Neutrophil (primary cell): ENCODE data around the gene PABPC1L.

Experiments
- H3K27ac ChIP-seq: fragments of 200-600 bp; sonication (generic); 2 replicates; pipeline ENCODE4 v1.5.1; 2016; ENCODE audit warnings: mild to moderate bottlenecking, moderate library complexity
- H3K27me3 ChIP-seq: fragments of 200-600 bp; sonication (generic); 2 replicates; pipeline ENCODE4 v1.6.0; 2016; ENCODE audit warnings: mild to moderate bottlenecking
- H3K36me3 ChIP-seq: fragments of 200-600 bp; sonication (generic); 2 replicates; pipeline ENCODE4 v1.5.1; 2017
- H3K4me1 ChIP-seq, 2 experiments: fragments of 200-600 bp in 1 of 2; sonication (generic) in 1 of 2; 1 replicate in 1 of 2; 2 replicates in 1 of 2; pipeline versions ENCODE4 v1.5.1 to v1.6.1; 2013 to 2016; ENCODE audit warnings: low read depth in 1 of 2, low read length in 1 of 2, mild to moderate bottlenecking in 1 of 2, moderate library complexity in 1 of 2; ENCODE audit not compliant: control insufficient read depth in 1 of 2, insufficient read depth in 1 of 2
- H3K4me3 ChIP-seq, 2 experiments: fragments of 200-600 bp in 1 of 2; sonication (generic) in 1 of 2; 1 replicate in 1 of 2; 2 replicates in 1 of 2; pipeline ENCODE4 v1.5.1; 2013 to 2016; ENCODE audit warnings: low read depth in 1 of 2, low read length in 1 of 2, mild to moderate bottlenecking in 1 of 2, moderate library complexity in 1 of 2
- H3K9me3 ChIP-seq: fragments of 200-600 bp; sonication (generic); 2 replicates; pipeline ENCODE4 v1.5.1; 2016
- TF ChIP-seq, protein P1 (sequence below): fragments of 200-600 bp; sonication (generic); IDR thresholded peaks from 2 replicates; pipeline ENCODE4 v1.5.1; 2016; ENCODE audit warnings: antibody characterized with exemption

Gene PABPC1L

DNA sequence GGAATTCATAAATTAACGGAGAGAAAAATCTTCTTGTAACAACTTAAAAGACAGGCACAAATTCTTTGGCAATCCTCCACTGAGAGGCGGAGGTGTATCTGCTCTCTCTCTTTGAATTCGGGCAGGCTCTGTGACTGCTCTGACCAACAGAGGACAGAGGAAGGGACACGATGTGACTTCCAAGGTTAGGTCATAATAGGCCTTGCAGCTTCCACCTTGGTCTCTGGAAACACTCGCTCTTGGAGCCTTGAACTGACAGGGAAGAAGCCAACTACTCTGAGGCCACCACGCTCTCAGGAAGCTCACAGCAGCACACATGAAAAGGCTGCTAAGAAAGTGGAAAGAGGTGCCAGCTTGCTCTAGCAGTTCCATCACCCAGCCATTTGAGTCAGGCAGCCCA lies 35.4 kb downstream of the PABPC1L start:
- Histone ChIP-seq H3K4me1 (peaks cover 7 to 10% of the 10 kb centered on the region in 2 experiments), H3K9me3 (no peaks in the 10 kb centered on the region), H3K36me3 (peaks cover 57% of the 10 kb centered on the region), H3K4me3 (no peak overlapping the region), H3K27me3 (no peaks in the 10 kb centered on the region), H3K27ac (no peak overlapping the region)
- TF ChIP-seq, protein P1, sequence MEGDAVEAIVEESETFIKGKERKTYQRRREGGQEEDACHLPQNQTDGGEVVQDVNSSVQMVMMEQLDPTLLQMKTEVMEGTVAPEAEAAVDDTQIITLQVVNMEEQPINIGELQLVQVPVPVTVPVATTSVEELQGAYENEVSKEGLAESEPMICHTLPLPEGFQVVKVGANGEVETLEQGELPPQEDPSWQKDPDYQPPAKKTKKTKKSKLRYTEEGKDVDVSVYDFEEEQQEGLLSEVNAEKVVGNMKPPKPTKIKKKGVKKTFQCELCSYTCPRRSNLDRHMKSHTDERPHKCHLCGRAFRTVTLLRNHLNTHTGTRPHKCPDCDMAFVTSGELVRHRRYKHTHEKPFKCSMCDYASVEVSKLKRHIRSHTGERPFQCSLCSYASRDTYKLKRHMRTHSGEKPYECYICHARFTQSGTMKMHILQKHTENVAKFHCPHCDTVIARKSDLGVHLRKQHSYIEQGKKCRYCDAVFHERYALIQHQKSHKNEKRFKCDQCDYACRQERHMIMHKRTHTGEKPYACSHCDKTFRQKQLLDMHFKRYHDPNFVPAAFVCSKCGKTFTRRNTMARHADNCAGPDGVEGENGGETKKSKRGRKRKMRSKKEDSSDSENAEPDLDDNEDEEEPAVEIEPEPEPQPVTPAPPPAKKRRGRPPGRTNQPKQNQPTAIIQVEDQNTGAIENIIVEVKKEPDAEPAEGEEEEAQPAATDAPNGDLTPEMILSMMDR, result no peak

DNA sequence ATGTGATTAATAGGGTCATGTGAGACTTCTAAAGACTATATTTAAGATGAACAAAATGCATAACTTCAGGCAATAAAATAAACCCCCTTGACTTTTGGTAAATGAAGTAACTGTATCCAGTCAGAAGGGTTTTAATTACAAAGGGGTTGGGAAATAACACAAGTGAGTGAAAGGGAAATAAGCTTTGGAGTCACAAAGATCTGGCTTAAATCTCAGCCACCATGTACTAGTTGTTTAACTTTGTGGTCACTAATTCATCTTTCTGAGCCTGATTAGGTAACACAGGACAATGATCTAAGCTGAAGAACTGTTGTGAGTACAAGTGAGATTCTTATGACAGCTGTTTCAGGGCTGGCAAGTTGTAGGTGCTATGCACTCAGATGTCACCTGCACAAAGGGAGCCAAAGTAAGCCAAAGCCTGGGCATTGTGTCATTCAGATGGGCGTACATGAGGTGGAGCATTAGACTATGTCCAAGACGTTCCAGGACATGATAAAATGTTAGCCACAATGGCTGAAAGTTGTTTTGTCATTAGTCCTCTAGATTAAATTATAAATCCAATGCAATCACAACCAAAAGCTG lies 36.5 kb downstream of the PABPC1L start:
- Histone ChIP-seq H3K36me3 (peaks cover 57% of the 10 kb centered on the region), H3K27ac (no peak overlapping the region), H3K4me3 (no peak overlapping the region), H3K9me3 (no peaks in the 10 kb centered on the region), H3K27me3 (no peaks in the 10 kb centered on the region), H3K4me1 (peaks cover 7 to 10% of the 10 kb centered on the region in 2 experiments)
- TF ChIP-seq, protein P1, result no peak

DNA sequence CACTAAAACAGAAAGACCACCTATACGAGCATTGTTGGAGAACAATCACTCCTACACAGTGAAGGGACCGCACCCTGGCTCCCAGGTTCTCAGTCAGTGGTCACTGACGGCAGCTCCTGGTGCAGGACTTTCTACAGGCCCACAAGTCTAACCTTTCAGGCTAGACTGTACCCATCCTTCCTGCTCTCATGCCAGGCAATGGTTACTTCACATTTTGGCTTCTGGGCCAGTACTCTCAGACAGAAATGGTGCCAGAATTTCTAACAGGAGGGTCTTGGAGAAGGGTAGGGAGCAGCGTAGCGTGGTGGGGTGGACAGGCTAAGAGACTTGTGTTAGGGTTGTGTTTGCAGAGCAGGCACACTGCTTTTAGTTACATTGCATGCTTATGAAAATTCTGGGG lies 38.2 kb downstream of the PABPC1L start:
- no peaks in the 10 kb centered on the region for H3K27me3 ChIP-seq
- H3K27ac ChIP-seq, result peak overlapping the region; percentile 67
- no peak overlapping the region for H3K4me3 ChIP-seq
- H3K9me3 ChIP-seq, result no peaks in the 10 kb centered on the region
- H3K36me3 ChIP-seq, result peaks cover 45% of the 10 kb centered on the region
- peaks cover 15 to 19% of the 10 kb centered on the region in 2 experiments for H3K4me1 ChIP-seq
- TF ChIP-seq, protein P1, result no peak

DNA sequence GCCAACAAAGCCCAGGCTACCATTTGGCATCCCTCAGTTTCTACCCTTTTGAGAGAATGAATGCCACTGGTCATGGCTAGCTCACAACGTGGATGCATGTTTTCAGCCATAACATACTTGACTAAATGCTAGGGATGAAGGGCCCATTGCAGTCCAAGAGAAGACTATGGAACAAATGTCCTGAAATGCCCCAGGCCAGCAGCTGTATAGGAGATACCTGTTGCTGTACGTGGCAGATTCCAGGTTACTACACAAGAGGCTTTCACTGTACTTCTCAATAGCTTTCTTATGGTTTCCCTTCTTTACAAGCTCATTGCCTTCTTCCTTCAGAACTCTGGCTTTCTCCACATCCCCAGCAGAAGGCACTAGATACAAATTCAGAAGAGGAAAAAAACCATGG lies 38.7 kb downstream of the PABPC1L start:
- no peak overlapping the region for H3K27ac ChIP-seq
- peaks cover 18 to 21% of the 10 kb centered on the region in 2 experiments for H3K4me1 ChIP-seq
- TF ChIP-seq, protein P1, result no peak
- H3K9me3 ChIP-seq, result no peaks in the 10 kb centered on the region
- no peaks in the 10 kb centered on the region for H3K27me3 ChIP-seq
- peaks cover 41% of the 10 kb centered on the region for H3K36me3 ChIP-seq
- no peak overlapping the region for H3K4me3 ChIP-seq

DNA sequence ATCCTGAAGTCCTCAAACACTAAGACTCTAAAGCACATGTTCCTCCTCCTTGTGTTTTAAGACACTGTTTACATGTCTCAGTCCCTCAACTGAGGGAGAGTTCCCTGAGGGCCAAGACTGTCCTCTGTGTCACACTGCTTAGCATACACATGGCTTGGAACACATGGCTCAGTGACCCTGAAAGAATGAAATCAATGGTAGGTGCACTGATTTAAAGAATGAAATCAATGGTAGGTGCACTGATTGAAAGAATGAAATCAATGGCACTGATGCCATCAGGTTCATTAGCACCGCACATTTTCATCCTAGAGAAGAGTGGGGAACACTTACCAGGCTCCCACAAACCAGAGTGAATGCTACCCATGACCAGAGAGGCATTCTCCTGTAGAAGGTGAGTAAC lies 40.5 kb downstream of the PABPC1L start:
- Histone ChIP-seq H3K27ac (no peak overlapping the region), H3K4me1 (peaks cover 18 to 21% of the 10 kb centered on the region in 2 experiments), H3K9me3 (no peaks in the 10 kb centered on the region), H3K4me3 (no peak overlapping the region), H3K36me3 (peaks cover 42% of the 10 kb centered on the region), H3K27me3 (no peaks in the 10 kb centered on the region)
- TF ChIP-seq, protein P1, result no peak
